SK-N-SH (cell line): ENCODE results near the gene HOTAIR. TPM values are rescaled to one million over a fixed set of nuclear protein-coding genes. Genes with fewer than 3 reads are reported as not detected.

ENCODE experiments used
- CTCF ChIA-PET: fragments of 300-600, 350-600 bp; formaldehyde crosslinking; extraction: SDS; loops from one replicate; lab custom pipeline; 2021; lab: Yijun Ruan, JAX
- POLR2A ChIA-PET: fragments of 350-600 bp; sonication (Branson Sonifier 250); formaldehyde crosslinking; extraction: SDS; loops from one replicate; lab custom pipeline; 2020; ENCODE audit warnings: antibody characterized with exemption, inconsistent platforms; lab: Yijun Ruan, JAX
- DNase-seq: peaks from one replicate; pipeline ENCODE4 v3.0.0; 2012
- H2AFZ ChIP-seq: fragments of 200-600 bp; sonication (generic); 2 replicates; pipeline ENCODE4 v1.8.1; 2016; ENCODE audit warnings: antibody characterized with exemption, mild to moderate bottlenecking, low read depth
- H3F3A ChIP-seq: fragments of 200-600 bp; sonication (generic); replicated peaks from 2 replicates; pipeline ENCODE3; 2016; ENCODE audit warnings: antibody characterized with exemption, mild to moderate bottlenecking; ENCODE audit not compliant: insufficient read depth
- H3K27ac ChIP-seq, 2 experiments: fragments of 200-500 bp in 1 of 2; fragments of 200-600 bp in 1 of 2; sonication (Bioruptor generic) in 1 of 2; sonication (generic), shearing (Covaris generic) in 1 of 2; 2 replicates each; pipeline versions ENCODE4 v1.5.1 to v1.6.1; 2014 to 2016; ENCODE audit warnings: low read depth in 2 of 2, inconsistent platforms in 1 of 2, low read length in 1 of 2, mild to moderate bottlenecking in 1 of 2, mixed read lengths in 1 of 2
- H3K27me3 ChIP-seq: fragments of 200-600 bp; sonication (generic), shearing (Covaris generic); 2 replicates; pipeline ENCODE4 v1.6.1; 2016; ENCODE audit warnings: mixed run types; ENCODE audit not compliant: insufficient read depth
- H3K36me3 ChIP-seq, 2 experiments: fragments of 200-500 bp in 1 of 2; fragments of 200-600 bp in 1 of 2; sonication (Bioruptor generic) in 1 of 2; sonication (generic) in 1 of 2; replicated peaks in 1 of 2; 2 replicates each; pipeline versions ENCODE3 to v1.5.1; 2014 to 2016; ENCODE audit warnings: low read length in 1 of 2, mild to moderate bottlenecking in 1 of 2; ENCODE audit not compliant: insufficient read depth in 2 of 2, control insufficient read depth in 1 of 2
- H3K4me1 ChIP-seq, 2 experiments: fragments of 200-500 bp in 1 of 2; fragments of 200-600 bp in 1 of 2; sonication (Bioruptor generic) in 1 of 2; sonication (generic), shearing (Covaris generic) in 1 of 2; 2 replicates each; pipeline versions ENCODE4 v1.5.1 to v1.6.1; 2014 to 2016; ENCODE audit warnings: low read depth in 1 of 2, low read length in 1 of 2, mixed run types in 1 of 2; ENCODE audit not compliant: insufficient read depth in 2 of 2, control insufficient read depth in 1 of 2
- H3K4me2 ChIP-seq: fragments of 200-600 bp; sonication (generic), shearing (Covaris generic); 2 replicates; pipeline ENCODE4 v1.6.1; 2017; ENCODE audit warnings: mixed run types
- H3K4me3 ChIP-seq, 2 experiments: fragments of 200-500 bp in 1 of 2; fragments of 200-600 bp in 1 of 2; sonication (Bioruptor generic) in 1 of 2; sonication (generic), shearing (Covaris generic) in 1 of 2; 2 replicates each; pipeline versions ENCODE4 v1.5.1 to v1.8.1; 2014 to 2016; ENCODE audit warnings: low read depth in 2 of 2, inconsistent platforms in 1 of 2, low read length in 1 of 2, mild to moderate bottlenecking in 1 of 2, mixed read lengths in 1 of 2, moderate library complexity in 1 of 2
- H3K79me2 ChIP-seq: fragments of 200-600 bp; sonication (generic); 2 replicates; pipeline ENCODE4 v1.8.1; 2017; ENCODE audit warnings: mild to moderate bottlenecking; ENCODE audit not compliant: insufficient read depth
- H3K9ac ChIP-seq: fragments of 200-600 bp; sonication (generic); 2 replicates; pipeline ENCODE4 v1.6.1; 2017; ENCODE audit warnings: mixed run types
- H3K9me2 ChIP-seq: fragments of 200-600 bp; sonication (generic); 2 replicates; pipeline ENCODE4 v1.6.1; 2017; ENCODE audit warnings: mixed run types
- H3K9me3 ChIP-seq: fragments of 200-600 bp; sonication (generic); 2 replicates; pipeline ENCODE4 v1.6.1; 2017; ENCODE audit warnings: mixed run types, mild to moderate bottlenecking, moderate library complexity
- H4K20me1 ChIP-seq: fragments of 200-600 bp; sonication (generic); 2 replicates; pipeline ENCODE4 v1.6.1; 2017; ENCODE audit warnings: mild to moderate bottlenecking, mixed run types; ENCODE audit not compliant: insufficient read depth
- EP300 ChIP-seq, 2 experiments: IDR thresholded peaks; 2 replicates each; pipeline versions ENCODE4 v1.4.0 to v1.6.1; 2012; ENCODE audit warnings: borderline replicate concordance in 1 of 2, low read depth in 1 of 2, low read length in 1 of 2
- EZH2phosphoT487 ChIP-seq: fragments of 200-600 bp; sonication (generic); IDR thresholded peaks from 2 replicates; pipeline ENCODE4 v1.6.1; 2017; ENCODE audit warnings: low read depth, mixed run types, mild to moderate bottlenecking, antibody characterized with exemption, moderate library complexity, borderline replicate concordance
- FOXJ3 ChIP-seq: sonication (generic); formaldehyde crosslinking; IDR thresholded peaks from 2 replicates; pipeline ENCODE4 v1.5.1; 2020; ENCODE audit warnings: mild to moderate bottlenecking, missing genetic modification reagents
- GABPA ChIP-seq: IDR thresholded peaks from 2 replicates; pipeline ENCODE4 v1.4.0; 2012; ENCODE audit warnings: low read depth, mild to moderate bottlenecking
- GATA2 ChIP-seq: sonication (generic); formaldehyde crosslinking; IDR thresholded peaks from 2 replicates; pipeline ENCODE4 v1.5.0; 2020; ENCODE audit warnings: mild to moderate bottlenecking, missing genetic modification reagents
- JUND ChIP-seq: IDR thresholded peaks from 2 replicates; pipeline ENCODE4 v1.4.0; 2012
- NRF1 ChIP-seq: IDR thresholded peaks from 2 replicates; pipeline ENCODE4 v1.6.1; 2012; ENCODE audit warnings: low read depth, mild to moderate bottlenecking, low read length
- POLR2AphosphoS5 ChIP-seq: IDR thresholded peaks from 2 replicates; pipeline ENCODE4 v1.6.1; 2012; ENCODE audit warnings: low read depth, low read length
- SIN3A ChIP-seq: IDR thresholded peaks from 2 replicates; pipeline ENCODE4 v1.6.1; 2012; ENCODE audit warnings: low read depth, mild to moderate bottlenecking, low read length, moderate library complexity, borderline replicate concordance
- TCF12 ChIP-seq: IDR thresholded peaks from 2 replicates; pipeline ENCODE4 v1.4.0; 2012
- WGBS: methylation state at CpG from one replicate; pipeline ENCODE4 v1.1.6; 2017; ENCODE audit warnings: low lambda C conversion rate; 5-methylcytosine and 5-hydroxymethylcytosine counted together
- polyA plus RNA-seq, 3 experiments: library from polyadenylated mRNA; depleted of rRNA; stranded (reverse); fragments of >200 nt; gene quantifications; 2 replicates each; pipeline ENCODE4 v1.2.3, GENCODE V29; 2012
- TF ChIP-seq, protein P1 (sequence below): fragments of 150-350 bp; IDR thresholded peaks from 2 replicates; pipeline ENCODE4 v1.6.1; 2017; ENCODE audit warnings: antibody characterized with exemption, low read length, low read depth, borderline replicate concordance
- TF ChIP-seq, protein P2 (sequence below): fragments of 150-350 bp; IDR thresholded peaks from 2 replicates; pipeline ENCODE4 v1.6.1; 2016; ENCODE audit warnings: mild to moderate bottlenecking, low read depth, low read length
- TF ChIP-seq, protein P3 (sequence below): IDR thresholded peaks from 2 replicates; pipeline ENCODE4 v1.4.0; 2012; ENCODE audit warnings: low read depth

Gene HOTAIR
- polyA plus RNA-seq, 1 of the 3 experiments (the other 2 are of a cell fraction): not detected

DNA sequence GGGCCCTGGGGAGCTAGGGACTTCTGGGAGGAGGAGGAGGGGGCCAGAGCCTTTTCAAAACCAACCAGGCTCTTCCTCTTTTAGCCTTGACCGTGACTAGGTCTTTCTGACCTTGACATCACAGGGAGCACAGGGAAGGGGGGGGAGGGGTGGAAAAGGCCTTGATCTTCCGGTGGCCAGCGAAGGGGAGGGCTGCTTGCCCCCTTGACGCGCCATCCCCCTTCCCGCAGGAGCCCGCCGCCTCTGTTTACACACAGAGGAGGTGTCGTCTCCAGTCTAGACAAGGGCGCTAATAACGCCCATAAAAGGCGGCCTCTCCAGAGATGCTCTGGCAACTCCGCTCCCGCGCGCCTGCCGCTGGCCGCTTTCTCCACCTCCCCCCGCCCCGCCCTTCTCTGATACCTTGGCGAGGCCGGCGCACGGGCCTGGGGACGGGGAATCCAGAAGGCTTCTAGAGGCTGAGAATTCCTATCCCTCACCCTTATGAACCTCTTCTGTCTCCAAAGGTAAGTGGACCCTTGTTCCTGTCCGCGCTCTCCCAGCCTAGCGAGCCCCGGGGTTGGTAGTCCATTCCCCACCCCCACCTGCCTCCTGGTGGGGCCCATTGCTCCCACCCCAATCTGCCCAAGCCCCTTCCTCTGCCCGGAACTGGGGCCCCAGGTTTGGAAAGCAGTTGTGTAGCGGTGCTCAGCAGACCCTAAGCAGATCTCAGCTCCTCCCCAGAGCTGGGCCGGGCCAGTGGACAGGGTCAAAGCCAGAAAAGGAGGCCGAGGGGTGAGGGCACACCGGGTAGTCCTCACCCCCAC, 24.9 kb downstream of the HOTAIR start:
- no peak overlapping the region for H3K27ac ChIP-seq
- H4K20me1 ChIP-seq: peaks cover 13% of the 10 kb centered on the region; the same call in 1 of the 2 replicates
- H2AFZ ChIP-seq: no peak overlapping the region
- no peak overlapping the region for H3K4me2 ChIP-seq
- no peaks in the 10 kb centered on the region for H3K36me3 ChIP-seq
- DNase-seq: no peak
- H3K4me1 ChIP-seq: no peaks in the 10 kb centered on the region; a peak in 1 of 4 replicates
- no peaks in the 10 kb centered on the region for H3F3A ChIP-seq
- H3K9me2 ChIP-seq: no peaks in the 10 kb centered on the region
- H3K27me3 ChIP-seq: peaks cover 99% of the 10 kb centered on the region
- TF ChIP-seq GABPA: no peak
- TF ChIP-seq SIN3A: no peak
- TF ChIP-seq TCF12: no peak
- TF ChIP-seq EP300 (IDR thresholded peaks at IDR 0.05; ENCODE audit: borderline replicate concordance in 1 of 2, low read depth in 1 of 2, low read length in 1 of 2): no peak
- no peak for TF ChIP-seq EZH2phosphoT487
- TF ChIP-seq GATA2 (CRISPR knock-in tag): no peak
- TF ChIP-seq FOXJ3 (CRISPR knock-in tag): no peak
- TF ChIP-seq POLR2AphosphoS5: no peak
- TF ChIP-seq, protein P1, sequence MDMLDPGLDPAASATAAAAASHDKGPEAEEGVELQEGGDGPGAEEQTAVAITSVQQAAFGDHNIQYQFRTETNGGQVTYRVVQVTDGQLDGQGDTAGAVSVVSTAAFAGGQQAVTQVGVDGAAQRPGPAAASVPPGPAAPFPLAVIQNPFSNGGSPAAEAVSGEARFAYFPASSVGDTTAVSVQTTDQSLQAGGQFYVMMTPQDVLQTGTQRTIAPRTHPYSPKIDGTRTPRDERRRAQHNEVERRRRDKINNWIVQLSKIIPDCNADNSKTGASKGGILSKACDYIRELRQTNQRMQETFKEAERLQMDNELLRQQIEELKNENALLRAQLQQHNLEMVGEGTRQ: no peak
- TF ChIP-seq JUND: no peak
- TF ChIP-seq, protein P2, sequence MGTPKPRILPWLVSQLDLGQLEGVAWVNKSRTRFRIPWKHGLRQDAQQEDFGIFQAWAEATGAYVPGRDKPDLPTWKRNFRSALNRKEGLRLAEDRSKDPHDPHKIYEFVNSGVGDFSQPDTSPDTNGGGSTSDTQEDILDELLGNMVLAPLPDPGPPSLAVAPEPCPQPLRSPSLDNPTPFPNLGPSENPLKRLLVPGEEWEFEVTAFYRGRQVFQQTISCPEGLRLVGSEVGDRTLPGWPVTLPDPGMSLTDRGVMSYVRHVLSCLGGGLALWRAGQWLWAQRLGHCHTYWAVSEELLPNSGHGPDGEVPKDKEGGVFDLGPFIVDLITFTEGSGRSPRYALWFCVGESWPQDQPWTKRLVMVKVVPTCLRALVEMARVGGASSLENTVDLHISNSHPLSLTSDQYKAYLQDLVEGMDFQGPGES: no peak
- TF ChIP-seq NRF1: no peak
- TF ChIP-seq, protein P3, sequence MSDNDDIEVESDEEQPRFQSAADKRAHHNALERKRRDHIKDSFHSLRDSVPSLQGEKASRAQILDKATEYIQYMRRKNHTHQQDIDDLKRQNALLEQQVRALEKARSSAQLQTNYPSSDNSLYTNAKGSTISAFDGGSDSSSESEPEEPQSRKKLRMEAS: no peak
- POLR2A ChIA-PET: no interaction called here
- H3K9ac ChIP-seq: no peak overlapping the region
- H3K79me2 ChIP-seq: no peaks in the 10 kb centered on the region
- no peak overlapping the region for H3K4me3 ChIP-seq
- CTCF ChIA-PET: interaction anchor here (0.6 to 1.4 kb wide), 6 partner anchors 9 to 1827 kb away, joined by 3 read pairs; partner anchors contain the start of gene HOXC10
- 19% methylated on average over 31 of the region's 34 CpGs for whole genome bisulfite sequencing
- no peaks in the 10 kb centered on the region for H3K9me3 ChIP-seq
